ENCODE data around the gene LIN54.
"Not testable (repeated sequence)": the region's sequence is repeated elsewhere in the genome, so short reads cannot be mapped to it uniquely, and the experiment has no call there.

Gene LIN54

GRCh38 chr4:83010522-83011318 is at the start of gene LIN54:
Gene LIN54, minus strand, starts transcription at chr4:83010823. Its CDS starts 25,979 bp downstream, at chr4:82984844.
- DNase-seq = peak; percentile 76 to 82

- no peak for DNase-seq
These were observed 44.3 kb upstream of the LIN54 start for GRCh38 chr4:83054928-83055327.

- not testable (repeated sequence) for DNase-seq
These were observed 38.2 kb upstream of the LIN54 start for GRCh38 chr4:83048781-83049180.

GRCh38 chr4:83046693-83047473 is 36.3 kb upstream of the LIN54 start:
- DNase-seq = no peak

GRCh38 chr4:83043801-83044407 is 33.3 kb upstream of the LIN54 start:
- DNase-seq = peak; percentile 44 to 54

- not testable (repeated sequence) for DNase-seq
These were observed 32.5 kb upstream of the LIN54 start for GRCh38 chr4:83043157-83043556.

- no peak for DNase-seq
These were observed 29.6 kb upstream of the LIN54 start for GRCh38 chr4:83040269-83040668.

GRCh38 chr4:83036991-83037665 is 26.5 kb upstream of the LIN54 start:
- no peak for DNase-seq

GRCh38 chr4:83034630-83035494 is 24.2 kb upstream of the LIN54 start, which contains the start of gene COPS4:
Gene COPS4, plus strand, starts transcription at chr4:83035183. Its CDS starts 42 bp downstream, at chr4:83035225.
- peak; percentile 98 to 100 for DNase-seq

GRCh38 chr4:83029688-83030087 is 19.1 kb upstream of the LIN54 start:
- DNase-seq = no peak

- no peak for DNase-seq
These were observed 18.4 kb upstream of the LIN54 start for GRCh38 chr4:83028976-83029375.

GRCh38 chr4:83025563-83025962 is 14.9 kb upstream of the LIN54 start:
- DNase-seq = no peak

GRCh38 chr4:83024233-83024632 is 13.6 kb upstream of the LIN54 start:
- no peak for DNase-seq

- DNase-seq = not testable (repeated sequence)
These were observed 13.0 kb upstream of the LIN54 start for GRCh38 chr4:83023599-83023998.

- peak; percentile 73 to 81 for DNase-seq
These were observed 12.3 kb upstream of the LIN54 start for GRCh38 chr4:83022724-83023450.

GRCh38 chr4:83019794-83020494 is 9.3 kb upstream of the LIN54 start:
- DNase-seq = no peak

GRCh38 chr4:83013902-83014301 is 3.3 kb upstream of the LIN54 start:
- DNase-seq = peak; percentile 14 to 33

GRCh38 chr4:83013420-83013867 is 2.8 kb upstream of the LIN54 start:
- DNase-seq = no peak

- peak; percentile 97 to 99 for DNase-seq
These were observed 2.2 kb upstream of the LIN54 start for GRCh38 chr4:83012687-83013419.

Measured in inflammatory macrophage treated with lipopolysaccharide for 1 hour (primary cell).